Brain microvascular endothelial cell (primary cell): ENCODE data around the gene PVALB.

ENCODE experiments used
- DNase-seq: peaks from one replicate; pipeline ENCODE4 v3.0.0-alpha.2; 2020
- H3K27ac ChIP-seq: fragments of 250-450 bp; sonication (Bioruptor Pico); 2 replicates; pipeline ENCODE4 v1.5.1; 2020; ENCODE audit warnings: mild to moderate bottlenecking, moderate library complexity
- H3K27me3 ChIP-seq: fragments of 250-450 bp; sonication (Bioruptor Pico); replicated peaks from 2 replicates; pipeline ENCODE4 v1.5.1; 2020; ENCODE audit warnings: mild to moderate bottlenecking
- H3K36me3 ChIP-seq: fragments of 250-450 bp; sonication (Bioruptor Pico); replicated peaks from 2 replicates; pipeline ENCODE4 v1.5.1; 2020; ENCODE audit warnings: mild to moderate bottlenecking
- H3K4me3 ChIP-seq: 2 replicates; pipeline ENCODE4 v1.5.1; 2011; ENCODE audit warnings: low read depth, mild to moderate bottlenecking, control low read depth, low read length, moderate library complexity
- in situ Hi-C: cut with HindIII; loops from 2 replicates; pipeline ENCODE4 v1.10.0; 2017; ENCODE audit warnings: low sequenced_read_pairs, low pct_ligation_motif_present
- TF ChIP-seq, protein P1 (sequence below): IDR thresholded peaks from 2 replicates; pipeline ENCODE4 v1.5.1; 2011; ENCODE audit warnings: low read depth, mild to moderate bottlenecking, moderate library complexity, low read length, control low read depth, inconsistent platforms; ENCODE audit errors: missing control alignments

Gene PVALB

DNA sequence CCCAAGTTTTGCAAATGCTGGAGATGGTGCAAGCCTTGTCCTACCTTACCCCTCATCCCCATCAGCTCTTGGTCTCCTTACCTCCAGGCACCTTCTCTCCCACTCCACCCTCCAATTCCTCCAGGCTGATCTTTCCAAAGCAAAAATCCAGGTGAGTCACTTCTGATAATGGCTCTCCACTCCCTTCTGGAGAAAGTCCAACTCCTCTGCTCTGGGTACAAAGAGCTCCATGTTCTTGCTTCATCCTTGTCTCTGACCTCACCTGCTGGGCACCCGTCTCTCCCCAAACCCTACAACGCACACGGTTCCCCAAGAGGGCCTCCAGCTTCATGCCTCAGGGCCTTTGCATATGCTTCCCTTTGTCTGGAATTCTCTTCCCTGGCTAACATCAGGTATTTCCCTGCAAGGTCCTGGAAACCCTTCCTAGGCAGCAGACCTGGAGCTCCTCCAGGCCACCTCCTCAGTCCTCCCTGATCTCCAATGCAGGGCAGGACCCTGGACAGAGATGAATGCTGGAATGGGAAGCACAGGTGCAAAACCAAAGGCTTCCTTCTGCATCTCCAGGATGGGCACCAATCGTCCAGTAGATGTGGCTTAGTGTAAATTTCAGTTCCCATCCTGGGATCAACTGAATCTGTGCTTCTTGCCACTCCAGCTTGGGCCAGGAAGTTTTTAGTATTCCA lies 63.6 kb downstream of the PVALB start:
- TF ChIP-seq, protein P1, sequence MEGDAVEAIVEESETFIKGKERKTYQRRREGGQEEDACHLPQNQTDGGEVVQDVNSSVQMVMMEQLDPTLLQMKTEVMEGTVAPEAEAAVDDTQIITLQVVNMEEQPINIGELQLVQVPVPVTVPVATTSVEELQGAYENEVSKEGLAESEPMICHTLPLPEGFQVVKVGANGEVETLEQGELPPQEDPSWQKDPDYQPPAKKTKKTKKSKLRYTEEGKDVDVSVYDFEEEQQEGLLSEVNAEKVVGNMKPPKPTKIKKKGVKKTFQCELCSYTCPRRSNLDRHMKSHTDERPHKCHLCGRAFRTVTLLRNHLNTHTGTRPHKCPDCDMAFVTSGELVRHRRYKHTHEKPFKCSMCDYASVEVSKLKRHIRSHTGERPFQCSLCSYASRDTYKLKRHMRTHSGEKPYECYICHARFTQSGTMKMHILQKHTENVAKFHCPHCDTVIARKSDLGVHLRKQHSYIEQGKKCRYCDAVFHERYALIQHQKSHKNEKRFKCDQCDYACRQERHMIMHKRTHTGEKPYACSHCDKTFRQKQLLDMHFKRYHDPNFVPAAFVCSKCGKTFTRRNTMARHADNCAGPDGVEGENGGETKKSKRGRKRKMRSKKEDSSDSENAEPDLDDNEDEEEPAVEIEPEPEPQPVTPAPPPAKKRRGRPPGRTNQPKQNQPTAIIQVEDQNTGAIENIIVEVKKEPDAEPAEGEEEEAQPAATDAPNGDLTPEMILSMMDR: no peak
- in situ Hi-C loops: no loop called here
- DNase-seq: no peak
- H3K36me3 ChIP-seq: no peaks in the 10 kb centered on the region
- no peaks in the 10 kb centered on the region for H3K27me3 ChIP-seq
- no peak overlapping the region for H3K4me3 ChIP-seq
- H3K27ac ChIP-seq: no peak overlapping the region
